ENCODE data around the gene AQP12A. TPM values are rescaled to one million over a fixed set of nuclear protein-coding genes. Genes with fewer than 3 reads are reported as not detected.

Gene AQP12A
- total RNA-seq, 1 donor from 2014 or later = not detected

GRCh38 chr2:240724431-240724830 is 32.8 kb downstream of the AQP12A start:
- no peak for DNase-seq

- DNase-seq = no peak
These were observed 33.6 kb downstream of the AQP12A start for GRCh38 chr2:240725266-240725665.

GRCh38 chr2:240725671-240726070 is 34.0 kb downstream of the AQP12A start:
- DNase-seq = no peak

DNA sequence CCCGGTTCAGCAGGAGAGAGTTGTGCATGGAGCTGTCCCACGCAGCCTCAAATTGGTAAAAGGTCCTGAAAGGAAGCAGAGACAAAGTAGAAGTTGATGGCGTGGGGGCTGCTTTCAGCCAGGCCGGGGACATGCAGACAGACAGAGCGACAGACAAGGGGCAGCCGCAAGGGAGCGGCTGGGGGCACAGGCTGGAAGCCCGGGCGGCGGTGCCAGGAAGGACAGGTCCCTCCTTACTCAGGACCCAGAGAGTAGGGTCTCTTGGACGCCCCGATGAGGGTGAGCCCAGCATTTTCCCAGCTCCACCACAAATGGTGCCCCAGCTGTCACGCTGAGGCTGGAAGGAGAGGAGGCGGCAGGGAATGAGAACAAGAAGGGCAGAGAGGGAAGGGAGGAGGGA is 35.2 kb downstream of the AQP12A start:
- no peak for DNase-seq

DNA sequence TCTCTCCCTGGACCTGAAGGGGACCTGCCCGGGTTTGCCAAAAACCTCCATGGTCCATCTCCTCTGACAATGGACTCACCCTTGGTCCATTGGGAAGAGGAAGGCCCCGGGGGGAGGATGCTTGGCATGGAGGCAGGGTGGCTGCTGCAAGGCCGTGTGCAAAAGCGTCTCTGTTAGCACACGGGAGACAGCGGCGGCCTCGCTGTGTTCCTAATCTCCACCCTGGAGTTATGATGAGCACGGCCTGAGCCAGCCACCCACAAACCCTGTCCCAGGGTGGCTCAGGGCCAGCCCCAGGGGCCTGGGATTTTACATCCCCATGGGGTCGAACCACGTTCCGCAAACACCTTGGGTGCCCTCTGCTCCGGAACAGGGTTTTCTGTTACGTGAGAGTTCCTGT is 35.8 kb downstream of the AQP12A start:
- no peak for DNase-seq

DNA sequence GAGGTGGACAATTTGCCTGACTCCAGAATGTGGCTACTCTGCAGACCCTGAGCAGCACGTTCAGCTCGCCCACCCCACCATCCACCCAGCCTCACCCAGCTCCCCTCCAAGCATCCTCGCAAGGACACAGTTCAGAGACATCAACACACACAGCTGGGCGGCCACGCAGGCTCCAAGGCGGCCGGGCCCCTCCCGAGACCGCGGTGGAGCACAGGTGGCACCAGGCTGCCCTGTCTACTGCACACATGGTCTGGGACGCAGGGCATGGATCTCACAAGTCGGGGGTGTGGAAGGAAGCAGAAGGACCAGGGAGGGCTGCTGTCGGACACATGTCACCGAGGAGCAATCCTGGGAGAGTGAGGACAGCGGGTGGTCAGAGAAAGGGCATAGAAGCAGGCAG is 36.2 kb downstream of the AQP12A start:
- DNase-seq = no peak

GRCh38 chr2:240728361-240728760 is 36.7 kb downstream of the AQP12A start:
- DNase-seq = no peak

- DNase-seq = no peak
These were observed 37.2 kb downstream of the AQP12A start for GRCh38 chr2:240728827-240729226.

DNA sequence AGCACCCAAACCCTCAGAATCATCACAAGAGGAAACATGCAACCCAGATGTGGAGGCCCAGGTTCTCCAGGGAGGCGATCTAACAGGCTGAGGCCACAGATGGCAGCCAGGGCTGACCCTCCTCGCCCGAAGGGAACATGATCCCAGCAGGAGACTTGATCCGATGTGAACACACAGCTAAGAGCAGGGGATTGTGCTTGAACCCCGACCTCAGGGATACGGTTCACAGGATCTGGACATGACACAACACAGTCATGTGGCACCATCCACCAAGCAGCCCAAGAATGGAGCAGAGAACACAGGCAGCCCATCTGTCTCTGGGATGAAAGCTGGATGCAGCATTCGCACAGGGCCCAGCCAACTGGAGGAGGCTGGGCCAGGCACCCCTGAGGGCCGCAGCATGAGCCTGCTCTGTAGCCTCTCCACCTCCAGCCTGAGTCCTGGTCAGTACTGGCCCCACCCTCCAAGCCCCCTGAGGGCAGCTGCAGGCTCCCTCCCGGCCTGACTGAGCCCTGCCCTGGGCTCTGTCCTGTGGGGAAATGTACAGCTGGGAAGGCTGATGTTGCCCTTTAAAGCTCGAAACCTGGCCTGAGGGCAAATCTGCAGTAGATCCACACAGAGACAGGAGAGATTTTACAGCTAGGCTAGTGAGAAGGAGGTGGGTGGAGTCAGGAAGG is 39.0 kb downstream of the AQP12A start:
- no peak for DNase-seq

GRCh38 chr2:240731178-240731545 is 39.5 kb downstream of the AQP12A start:
- no peak for DNase-seq

- DNase-seq = no peak
These were observed 40.5 kb downstream of the AQP12A start for GRCh38 chr2:240732184-240732583.

DNA sequence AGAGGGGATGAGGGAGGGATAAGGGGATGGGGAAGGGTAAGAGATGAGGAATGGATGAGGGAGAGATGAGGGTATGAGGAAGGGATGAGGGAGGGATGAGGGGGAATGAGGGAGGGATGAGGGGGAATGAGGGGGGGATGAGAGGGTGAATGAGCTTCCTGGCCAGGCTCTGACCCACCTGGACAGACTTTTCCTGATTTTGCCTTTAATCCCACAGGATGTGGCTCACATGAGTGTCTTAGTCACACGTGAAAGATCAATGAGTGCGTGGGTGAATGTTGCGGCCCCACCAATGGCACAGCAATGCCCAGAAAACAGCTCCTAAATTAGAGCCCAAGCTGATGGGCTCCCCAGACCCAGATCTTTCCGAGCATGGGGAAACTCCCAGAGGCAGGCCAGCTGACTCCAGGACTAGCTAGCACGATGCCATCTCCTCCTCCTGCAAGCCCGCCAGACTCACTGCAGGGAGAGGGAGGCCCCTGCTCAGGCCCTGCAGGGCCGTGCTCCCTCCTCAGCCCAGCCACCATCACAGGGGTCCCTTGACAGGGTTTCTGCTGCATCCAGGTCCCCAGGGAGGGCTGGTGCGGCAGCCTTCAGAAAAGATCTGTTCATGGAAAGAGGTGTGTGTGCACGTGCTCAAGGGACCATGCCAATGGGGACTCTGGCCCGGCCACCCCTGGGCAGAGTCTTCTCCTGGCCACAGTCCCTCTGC is 41.4 kb downstream of the AQP12A start:
- no peak for DNase-seq

DNA sequence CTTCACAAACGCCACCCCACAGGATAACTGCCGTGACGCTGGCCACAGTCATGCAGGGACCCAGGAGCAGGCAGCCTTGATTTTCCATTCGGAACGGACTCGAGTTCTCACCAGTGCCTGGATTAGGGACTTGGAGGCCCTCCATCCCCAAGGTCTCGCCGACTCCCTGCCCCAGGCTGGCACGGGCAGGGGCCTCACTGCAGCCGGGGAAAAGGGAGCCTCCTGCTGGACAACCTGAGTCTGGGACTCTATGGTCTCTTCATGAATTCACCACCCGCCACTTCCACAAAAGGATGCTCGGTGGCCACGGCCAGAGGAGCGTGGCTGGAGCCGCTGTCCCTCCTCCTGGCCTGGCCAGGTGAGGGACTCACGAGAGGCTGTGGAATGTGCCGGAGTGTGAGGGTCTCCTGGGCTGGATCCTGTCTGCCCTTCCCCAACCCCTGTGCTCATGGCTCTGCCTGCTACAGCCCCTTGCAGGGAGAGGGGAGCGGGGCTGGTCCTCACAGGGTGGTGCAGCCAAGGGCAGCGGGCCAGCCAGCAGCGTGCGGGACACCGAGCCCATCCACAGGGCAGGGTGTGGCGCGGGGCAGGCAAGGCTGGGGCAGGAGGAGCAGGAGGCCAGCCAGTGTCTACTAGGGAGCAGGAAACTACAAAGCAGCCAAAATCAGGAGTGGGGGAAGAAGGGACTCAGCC is 42.3 kb downstream of the AQP12A start:
- peak; percentile 15 for DNase-seq

- DNase-seq = no peak
These were observed 43.1 kb downstream of the AQP12A start for GRCh38 chr2:240734756-240735155.

DNA sequence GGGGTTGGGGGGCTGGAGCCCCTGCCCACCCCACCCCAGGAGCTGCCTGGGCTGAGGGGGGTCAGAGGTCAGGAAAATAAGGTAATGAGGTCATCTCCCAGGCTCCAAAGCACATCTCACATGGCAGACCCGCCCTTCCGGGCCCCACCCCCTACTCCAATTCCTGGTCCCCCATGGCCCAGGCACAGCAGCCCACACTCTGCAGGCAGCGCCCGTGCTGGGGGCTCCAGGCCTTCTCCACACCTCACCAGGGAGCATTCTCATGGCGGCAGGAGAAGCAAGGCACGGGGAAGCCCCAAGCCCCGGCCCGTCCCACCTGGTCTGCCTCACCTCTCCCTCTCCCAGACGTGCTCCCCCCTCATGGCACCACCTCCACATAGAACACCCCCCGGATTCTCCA is 43.8 kb downstream of the AQP12A start:
- no peak for DNase-seq

DNA sequence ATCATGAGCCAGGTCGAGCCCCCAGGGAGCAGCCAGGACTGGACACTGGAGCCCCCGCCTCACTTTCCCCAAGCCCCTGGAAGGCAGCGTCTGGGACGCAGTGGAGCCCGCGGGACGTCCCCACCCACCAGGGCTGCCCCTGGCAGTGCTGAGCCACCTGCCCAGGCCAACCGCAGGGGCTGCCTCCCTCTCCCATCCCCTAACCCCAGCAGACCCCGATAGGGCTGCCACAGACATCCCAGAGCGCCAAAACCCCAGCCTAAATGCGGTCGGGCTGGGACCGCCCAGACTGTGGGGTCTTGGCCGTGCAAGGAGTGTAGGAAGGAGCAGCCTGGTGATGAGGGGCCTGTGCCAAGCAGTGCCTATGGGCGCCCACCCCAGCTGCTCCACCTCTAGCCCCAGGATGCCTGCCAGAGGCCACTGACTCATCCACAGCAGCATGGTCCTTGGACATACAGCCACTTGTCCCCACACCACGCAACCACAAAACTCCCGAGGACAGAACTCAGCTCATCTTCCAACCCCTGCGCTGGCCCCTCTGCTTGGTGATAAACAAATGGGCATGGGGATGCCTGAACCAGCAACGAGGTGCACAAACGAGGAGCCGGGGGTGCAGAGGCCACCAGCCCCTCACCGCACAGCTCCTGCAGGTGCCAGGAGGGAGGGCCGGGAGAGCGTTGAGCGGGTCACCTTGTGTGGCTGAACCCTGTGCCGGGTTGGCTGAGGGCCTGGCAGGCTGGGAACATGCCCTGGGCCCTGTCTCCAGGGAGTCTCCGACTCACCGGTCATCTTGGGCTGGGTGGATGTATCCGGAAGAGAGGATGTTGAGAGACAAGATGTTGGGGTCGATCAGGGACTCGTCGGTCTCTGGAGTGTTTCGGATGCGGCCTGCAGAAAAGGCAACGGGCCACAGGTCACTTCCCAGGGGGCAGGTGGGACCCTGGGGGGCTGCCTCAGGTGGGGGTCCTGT is 44.9 kb downstream of the AQP12A start:
- DNase-seq = no peak

GRCh38 chr2:240737512-240737911 is 45.8 kb downstream of the AQP12A start:
- no peak for DNase-seq

- no peak for DNase-seq
These were observed 46.3 kb downstream of the AQP12A start for GRCh38 chr2:240737958-240738357.

DNA sequence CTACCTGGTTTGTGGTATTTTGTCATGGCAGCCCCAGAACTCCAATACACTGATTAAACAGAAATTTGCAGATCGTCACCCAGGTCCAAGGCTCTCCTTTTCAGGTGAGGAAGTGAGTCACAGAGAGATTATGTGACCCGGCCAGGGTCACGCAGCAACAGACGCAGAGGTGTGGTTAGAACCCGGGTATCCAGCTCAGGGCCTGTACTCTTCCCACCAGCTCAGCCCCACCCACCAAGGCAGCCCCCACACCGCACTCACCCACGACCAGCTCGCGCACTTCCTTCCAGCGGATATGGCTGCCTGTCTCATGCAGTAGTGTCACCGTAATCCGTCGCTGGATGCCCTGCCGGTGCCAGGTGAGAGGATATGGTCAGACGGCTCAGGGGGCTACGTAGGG is 48.1 kb downstream of the AQP12A start:
- DNase-seq = no peak

DNA sequence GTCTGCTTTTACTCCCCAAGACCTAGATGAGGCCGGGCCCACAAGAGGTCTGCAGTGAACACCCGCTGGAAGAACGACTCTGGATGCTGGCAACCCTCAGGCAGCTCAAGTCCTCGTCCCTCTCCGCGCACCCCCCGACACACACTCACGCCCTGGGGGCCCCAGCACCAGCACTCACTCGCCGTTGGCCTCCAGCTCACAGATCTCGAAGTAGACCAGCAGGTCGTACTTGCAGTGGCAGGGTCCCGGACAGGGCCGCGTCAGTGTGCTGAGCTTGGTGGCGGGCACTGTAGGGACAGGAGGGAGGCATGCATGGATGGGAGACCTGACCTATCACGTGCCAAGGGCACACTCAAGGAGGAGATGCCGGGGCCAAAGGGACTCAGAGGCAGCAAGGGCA is 49.4 kb downstream of the AQP12A start:
- DNase-seq = no peak

DNA sequence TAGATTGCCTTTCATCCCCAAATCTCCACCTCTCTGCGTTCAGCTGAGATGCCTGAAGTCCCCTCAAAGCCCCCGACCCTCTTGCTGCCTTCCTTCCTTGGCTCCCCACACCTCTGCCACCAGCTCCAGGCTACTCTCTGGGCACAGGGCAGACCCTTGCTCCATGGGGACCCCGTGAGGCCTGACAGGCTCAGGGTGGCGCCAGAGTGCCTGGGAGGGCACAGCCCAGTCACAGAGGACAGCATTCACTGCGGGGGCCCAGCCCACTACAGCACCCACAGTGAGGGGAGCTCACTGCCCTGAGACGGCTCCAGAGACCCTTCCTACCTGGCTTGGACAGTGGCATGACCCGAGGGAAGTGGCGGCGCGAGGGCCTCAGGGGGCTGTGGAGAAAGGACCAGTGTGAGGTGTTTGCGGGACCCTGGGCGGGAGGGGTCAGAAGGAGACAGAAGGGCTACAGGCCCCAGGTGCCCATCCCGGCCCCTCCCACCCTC is 51.0 kb downstream of the AQP12A start:
- no peak for DNase-seq

DNA sequence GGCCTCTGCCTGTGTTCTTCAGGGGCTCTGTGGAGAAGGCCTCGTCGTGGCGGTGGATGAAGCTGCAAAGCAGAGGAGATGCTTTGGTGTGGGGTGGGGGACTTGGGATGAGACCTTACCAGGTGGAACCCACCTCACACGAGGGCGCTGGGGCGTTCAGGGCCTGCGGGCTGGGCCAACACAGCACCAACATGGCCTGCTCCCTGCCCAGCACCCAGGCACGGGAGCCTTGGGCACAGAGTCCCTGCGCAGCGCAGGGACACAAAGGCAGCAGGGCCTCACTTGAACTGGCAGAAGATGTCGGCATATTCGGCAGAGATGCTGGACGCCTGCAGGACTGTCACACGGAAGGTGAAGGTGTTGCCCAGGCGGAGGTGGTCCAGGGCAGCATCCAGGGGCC is 53.8 kb downstream of the AQP12A start:
- no peak for DNase-seq

DNA sequence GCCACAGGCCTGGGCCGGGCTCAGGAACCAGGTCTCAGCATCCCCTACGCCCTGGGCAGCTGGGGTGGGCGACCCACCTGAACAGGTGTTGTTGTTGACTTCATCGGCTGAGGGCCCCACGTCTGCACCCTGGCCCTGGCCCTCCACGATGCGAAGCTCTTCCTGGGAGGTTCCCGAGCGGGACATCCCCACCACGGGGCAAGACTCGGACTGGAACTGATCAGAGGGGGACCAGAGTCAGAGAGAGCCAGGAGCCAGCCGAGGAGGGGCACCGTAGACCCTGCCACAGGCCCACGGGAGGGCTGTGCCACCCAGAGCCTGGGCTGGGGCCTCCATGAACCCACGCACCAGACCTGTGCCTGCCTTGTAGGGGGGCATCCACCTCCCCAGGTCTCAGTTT is 54.3 kb downstream of the AQP12A start:
- no peak for DNase-seq
